ENCODE data around the gene IPMK.

- no peak for TF ChIP-seq CTCF (IDR thresholded peaks at IDR 0.05 in 4 of 5, conservative IDR thresholded peaks at IDR 0.05 in 1 of 5)
- TF ChIP-seq POLR2A (IDR thresholded peaks at IDR 0.05): no peak
Observed at GRCh38 chr10:58143944-58144343, 123.8 kb downstream of the IPMK start.

Data from gastrocnemius medialis (tissue), 4 donors.